Activated CD8-positive, alpha-beta memory T cell treated with anti-CD3 and anti-CD28 coated beads for 48 hours (primary cell): ENCODE results near the gene SQOR.
"Not testable (repeated sequence)": the region's sequence is repeated elsewhere in the genome, so short reads cannot be mapped to it uniquely, and the experiment has no call there.

Source experiments
- DNase-seq, 3 experiments: peaks; one replicate each; pipeline ENCODE4 v3.0.0-alpha.2; 2020; ENCODE audit warnings: low read depth in 2 of 3, low spot score in 2 of 3

The SQOR gene

DNA sequence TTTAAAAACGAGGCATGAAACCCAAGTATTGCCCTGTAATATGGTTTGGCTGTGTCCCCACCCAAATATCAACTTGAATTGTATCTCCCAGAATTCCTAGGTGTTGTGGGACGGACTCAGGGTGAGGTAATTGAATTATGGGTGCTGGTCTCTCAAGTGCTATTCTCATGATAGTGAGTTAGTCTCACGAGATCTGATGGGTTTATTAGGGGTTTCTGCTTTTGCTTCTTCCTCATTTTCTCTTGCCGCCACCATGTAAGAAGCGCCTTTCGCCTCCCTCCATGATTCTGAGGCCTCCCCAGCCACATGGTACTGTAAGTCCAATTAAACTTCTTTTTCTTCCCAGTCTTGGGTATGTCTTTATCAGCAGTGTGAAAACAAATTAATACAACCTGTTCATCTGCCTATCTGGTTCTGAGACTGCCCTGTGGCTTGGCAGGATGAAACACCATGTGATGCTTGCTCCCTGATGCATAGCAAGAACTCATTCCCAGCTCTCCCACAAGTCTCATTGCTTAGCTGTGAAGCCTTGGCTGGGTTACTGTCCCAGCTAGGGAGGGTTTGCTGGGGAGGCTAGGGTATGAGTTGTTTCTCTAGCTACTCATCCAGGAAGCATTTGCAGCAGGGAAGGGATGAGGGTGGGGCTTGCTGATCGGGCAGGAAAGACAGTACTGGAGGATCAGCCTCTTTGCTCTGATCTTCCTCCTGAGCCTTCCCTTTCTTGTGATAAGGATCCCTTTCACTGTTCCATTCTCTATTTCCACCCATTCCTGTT is 3.7 kb upstream of the SQOR start:
- no peak for DNase-seq

DNA sequence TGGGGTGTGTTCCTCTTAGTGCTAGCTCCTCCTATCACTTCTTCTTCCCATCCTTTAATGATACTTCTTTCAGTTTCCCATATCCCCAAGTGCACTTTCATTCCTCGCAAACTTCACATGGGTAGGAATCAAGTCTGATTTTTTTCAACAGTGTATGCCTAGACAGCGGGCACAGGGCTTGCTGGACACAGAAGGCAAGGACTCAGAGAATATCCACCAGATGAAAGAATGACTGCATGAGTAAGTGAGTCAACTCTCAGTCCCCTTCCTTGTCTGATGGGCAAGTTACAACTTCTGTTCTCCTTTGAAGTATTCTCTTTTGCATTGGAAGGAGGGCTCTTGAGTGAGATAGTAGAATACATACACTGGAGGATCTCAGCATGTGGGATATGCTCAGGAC is 3.1 kb upstream of the SQOR start:
- no peak for DNase-seq

DNA sequence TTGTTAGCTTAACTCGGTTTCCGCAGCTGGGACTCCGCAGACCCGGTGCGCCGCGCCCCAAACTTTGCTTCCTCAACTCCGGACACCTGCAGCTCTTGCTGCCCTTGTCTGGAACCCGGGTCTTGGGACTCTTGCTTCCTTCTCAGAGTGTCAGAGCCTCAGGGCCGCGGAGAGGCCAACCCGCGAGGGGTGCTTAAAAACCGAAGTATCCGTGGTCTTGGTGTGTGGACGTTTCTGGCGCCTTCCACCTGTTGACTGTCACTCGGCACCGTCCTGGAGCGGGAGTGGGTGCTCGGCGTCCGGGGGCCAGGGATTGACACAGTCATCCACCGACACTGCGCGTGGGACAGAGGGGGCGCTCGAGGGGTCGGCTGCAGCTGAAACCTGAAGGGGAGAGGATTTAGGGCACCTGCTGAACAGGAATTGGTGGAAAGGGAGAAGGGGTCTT is 386 bp downstream of the SQOR start:
- peak; percentile 45 to 48 (median 45) for DNase-seq

DNA sequence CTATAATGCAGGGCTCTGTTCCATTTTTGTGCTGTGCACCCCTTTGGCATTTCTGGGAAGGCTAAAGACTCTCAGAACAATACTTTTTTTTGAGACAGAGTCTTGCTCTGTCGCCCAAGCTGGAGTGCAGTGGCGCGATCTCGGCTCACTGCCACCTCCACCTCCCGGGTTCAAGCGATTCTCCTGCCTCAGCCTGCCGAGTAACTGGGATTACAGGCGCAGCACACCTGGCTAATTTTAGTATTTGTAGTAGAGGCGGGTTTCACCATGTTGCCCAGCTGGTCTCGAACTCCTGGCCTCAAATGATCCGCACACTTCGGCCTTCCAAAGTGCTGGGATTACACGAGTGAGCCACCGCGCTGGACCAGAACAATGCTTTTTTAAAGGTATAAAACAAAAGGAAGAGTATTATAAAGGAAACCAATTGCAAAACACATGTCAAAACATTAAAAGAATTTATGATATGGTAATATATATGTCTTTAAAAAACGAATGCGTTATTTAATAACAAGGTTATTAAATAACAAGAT is 999 bp downstream of the SQOR start:
- no peak for DNase-seq

DNA sequence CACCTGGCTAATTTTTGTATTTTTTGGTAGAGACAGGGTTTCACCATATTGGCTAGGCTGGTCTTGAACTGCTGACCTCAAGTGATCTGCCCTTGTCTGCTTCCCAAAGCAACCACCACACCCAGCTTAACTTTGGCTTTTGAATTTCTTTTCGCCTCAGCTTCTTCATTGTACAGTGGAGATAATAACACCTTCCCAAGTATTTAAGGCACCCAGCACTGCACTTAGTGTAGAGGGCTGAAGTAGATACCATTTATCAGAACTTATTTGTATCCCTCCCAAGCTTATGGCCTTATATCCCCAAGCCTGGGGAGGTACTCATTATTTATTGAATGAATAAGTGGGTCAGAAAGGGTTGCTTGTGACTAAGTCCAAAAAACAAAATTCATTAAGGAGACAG is 2.3 kb downstream of the SQOR start:
- DNase-seq, result no peak

DNA sequence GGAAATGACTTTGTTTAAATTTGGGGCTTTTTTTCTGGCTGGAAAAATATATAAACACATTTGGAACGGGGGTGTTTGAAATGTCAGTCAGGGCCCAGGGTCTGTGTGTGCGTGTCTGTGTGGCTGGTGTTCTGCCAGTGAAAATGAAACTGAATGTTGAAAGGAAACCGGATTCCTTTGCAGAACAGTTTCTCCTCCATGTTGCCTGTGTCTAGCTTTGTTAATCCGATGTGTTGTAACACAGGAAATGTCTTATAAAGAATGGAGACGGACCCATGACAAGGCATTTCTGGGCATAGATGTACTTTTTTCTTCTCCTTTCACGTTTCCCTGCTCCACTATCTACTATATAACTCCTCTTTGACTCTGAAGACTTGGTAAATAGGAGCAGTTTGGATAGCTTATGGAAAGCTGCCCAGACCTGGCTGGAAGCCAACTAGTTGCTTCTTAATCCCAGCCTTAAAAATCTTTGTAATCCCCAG is 2.8 kb downstream of the SQOR start:
- DNase-seq, result peak in 1 of 3 experiments; percentile 14

DNA sequence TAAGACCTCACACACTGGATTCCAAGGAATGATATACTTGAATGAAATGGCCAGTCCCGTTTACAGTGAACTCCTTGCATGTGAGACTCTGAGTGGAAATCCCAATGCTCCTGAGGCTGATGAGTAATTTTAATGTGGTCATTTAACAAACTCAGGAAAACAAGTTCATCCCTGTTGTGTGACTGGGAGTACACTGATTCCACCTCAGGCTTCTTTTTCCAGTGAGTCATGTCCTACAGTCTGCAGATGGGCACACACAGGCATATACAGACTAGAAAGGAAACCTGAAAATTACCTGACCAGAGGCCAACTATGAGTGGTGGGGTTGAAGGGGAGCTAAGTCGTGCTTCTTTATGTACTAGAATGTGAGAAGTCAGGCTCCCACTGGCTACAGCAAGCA is 5.8 kb downstream of the SQOR start:
- DNase-seq, result no peak

DNA sequence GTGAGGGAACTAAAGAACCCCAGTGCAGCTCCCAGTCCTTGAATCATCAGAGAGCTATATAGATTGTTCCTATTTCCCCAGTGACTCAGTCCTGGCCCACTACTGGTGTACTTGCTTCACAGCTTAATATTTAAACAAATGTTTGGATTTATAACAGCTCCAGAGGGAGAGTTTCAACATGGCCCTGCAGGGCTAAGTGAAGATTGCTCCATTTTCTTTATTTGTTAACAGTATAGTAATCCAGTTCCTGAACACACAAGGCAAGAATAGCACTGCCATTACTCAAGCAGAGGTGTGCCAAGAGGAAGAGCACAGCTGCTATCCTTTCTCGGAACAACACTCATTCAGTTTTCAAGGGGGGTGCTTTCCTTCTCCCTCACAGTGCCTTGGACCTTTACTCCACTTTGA is 6.5 kb downstream of the SQOR start:
- DNase-seq, result no peak

DNA sequence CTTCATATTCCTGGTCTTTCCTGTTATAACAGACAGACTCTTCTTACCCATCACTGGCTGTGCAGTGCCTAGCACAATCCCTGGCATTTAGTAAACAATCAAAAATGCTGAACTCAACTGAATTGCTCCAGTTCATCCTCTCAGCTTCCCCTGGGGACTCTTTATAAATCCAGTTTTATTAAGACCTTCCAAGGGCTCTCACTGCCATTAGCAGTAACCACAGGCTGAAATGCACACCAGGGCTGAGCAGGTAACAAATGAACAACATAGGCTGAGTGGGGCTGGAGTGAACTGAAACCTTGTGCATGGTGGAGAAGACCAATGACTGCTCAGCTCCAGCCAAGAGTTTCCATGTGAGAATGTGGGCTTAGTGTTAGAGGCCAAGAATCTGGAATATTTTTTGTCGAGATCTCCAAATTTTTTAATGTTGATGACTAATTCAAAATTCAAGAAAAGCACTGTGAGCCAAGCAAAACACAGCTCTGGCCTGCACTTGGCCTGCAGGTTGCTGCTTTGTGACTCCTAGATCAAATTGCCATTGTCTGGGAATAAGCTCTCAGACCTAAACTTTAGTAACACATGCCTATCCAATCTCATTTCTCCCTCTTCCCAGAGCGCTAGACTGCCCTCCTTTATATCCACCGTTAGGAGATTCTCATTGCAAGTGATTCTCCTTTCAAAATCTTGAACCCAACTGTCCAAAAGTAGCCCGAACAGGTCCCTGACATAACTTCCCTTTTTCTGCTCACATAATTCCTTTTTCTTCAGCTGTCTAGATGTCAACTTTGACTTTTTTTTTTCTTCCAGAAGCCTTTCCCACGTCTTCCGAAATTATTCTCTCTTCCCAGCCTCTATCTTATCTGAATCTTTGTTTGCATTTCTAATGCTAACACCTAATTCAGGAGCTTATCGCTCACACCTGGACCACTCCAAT is 7.4 kb downstream of the SQOR start:
- DNase-seq, result no peak

DNA sequence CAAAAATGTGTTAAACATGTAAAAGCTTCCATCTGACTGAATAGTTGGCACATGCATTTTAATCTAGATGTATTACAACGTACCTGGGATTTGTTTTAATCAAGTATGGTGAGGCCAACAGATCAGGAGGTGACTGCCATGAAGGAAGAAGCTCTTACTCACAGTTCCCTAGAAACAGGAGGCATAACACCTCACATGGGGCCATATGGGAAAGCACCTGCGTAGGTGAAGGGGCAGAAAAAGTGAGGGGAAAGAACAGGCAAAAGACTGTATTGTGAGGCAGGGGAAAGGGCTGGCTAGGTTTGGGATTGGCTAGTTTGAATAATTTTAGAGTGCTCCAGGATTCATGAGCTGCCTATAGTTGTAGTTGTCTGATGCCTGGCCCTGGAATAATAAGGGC is 9.6 kb downstream of the SQOR start:
- no peak for DNase-seq

DNA sequence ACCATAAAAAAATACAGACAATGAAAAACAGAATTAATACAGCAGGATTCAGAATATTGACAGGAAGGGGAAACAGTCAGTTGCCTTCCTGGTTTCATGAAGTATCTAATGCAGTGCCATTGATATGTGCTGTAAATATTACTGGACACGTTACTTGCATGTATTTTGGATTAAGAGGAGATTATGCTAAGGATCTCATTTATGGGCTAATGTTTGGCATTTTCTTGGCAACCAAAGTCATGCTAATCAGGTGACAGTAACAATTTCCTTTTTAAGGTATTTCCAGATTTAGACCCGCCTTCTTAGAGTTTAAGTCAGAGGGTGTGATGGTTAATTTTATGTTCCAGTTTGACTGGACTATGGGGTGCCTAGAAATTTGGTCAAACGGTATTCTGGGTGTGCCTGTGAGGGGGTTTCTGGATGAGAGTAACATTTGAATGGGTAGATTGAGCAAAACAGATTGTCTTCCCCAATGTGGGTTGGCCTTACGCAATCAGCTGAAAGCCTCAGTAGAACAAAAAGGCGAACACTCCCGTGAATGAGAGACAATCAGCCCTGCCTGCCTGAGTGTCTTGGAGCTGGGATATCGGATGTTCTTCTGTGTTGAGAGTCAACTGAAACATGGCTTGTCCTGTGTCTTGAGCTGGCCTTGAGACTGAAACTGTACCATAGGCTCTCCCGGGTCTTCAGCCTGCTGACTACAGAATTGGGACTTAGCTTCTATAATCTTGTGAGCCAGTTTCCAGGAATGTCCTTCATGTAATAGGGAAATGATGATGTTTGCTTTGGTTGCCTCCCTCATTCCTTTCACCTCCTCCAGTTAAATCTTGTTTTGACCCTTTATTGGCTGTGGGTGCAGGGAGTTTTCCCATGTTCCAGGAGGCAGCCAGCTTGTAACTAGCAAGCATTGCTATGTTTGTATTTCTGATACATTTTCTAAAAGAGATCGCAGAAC is 10.5 kb downstream of the SQOR start:
- DNase-seq, result no peak

DNA sequence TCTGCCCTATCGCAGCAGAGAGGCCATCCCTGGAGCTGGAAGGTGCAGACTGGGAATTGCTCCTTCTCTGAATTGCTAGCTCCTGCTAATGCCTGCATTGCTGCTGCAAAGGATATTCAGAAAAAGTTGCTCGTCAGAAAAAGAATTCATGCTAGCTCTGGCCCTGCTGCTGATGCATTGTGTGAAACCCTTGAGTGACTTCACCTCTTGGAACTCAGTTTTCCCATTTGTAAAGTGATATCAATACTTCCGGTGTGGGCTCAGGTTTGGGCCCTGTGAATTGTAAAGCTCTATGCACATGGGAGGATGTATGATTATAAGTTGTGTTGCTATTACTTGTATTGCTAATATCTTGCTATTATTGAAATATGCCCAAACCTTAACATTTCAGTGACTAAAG is 11.4 kb downstream of the SQOR start:
- DNase-seq, result no peak

DNA sequence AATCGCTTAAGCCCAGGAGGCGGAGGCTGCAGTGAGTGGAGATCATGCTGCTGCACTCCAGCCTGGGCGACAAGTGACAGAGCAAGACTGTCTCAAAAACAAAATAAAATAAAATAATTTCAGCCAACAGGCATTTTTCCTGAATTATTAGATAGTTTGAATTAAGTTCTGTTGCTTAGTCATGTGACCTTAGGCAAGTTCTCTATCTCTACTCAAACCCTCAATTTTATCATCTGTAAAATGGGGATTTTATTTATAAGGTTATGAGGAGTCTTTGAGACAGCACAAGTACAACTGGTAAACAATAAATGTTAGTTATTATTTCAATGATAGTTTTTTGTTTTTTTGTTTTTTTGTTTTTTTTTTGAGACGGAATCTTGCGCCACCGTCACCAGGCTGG is 13.0 kb downstream of the SQOR start:
- no peak for DNase-seq

DNA sequence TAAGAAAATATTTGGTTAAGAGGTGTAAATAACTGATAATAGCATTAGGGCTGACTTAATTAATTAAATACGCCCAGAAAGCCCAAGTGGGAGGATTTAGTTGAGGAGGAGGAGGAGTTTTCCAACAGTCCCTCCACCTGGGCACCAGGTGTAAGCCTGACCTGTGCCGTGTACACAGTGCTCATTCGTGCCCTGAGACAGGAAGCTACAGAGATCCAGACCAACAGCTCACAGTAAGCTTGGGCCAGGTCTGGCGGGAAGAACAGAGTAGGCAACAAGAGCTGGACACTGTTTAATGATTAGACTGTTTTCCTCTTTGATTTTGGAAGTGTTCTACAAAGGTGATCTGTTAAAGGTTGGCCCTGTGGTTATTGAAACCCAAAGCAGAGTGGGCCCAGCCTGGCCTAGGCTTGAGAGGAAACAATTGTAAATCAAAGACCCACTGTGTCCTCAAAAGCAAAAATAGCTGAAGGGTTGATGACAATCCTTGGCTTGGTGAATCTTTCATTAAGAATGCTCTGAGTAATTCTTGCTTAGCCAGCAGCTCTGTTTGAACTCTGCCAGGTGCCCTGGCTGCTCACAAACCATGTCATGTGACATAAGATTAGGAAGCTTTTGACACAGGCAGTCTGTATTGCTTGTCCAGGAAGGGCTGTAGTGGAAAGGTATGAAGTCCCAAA is 13.8 kb downstream of the SQOR start:
- DNase-seq, result no peak

DNA sequence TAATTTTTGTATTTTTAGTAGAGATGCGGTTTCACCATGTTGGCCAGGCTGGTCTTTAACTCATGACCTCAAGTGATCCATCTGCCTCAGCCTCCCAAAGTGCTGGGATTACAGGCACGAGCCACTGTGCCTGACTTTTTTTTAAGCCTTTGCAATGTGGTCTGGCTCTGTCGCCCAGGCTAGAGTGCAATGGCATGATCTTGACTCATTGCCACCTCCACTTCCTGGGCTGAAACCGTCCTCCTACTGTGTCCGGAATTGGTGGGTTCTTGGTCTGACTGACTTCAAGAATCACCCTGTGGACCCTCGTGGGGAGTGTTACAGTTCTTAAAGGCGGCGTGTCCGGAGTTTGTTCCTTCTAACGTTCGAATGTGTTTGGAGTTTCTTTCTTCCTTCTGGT is 15.2 kb downstream of the SQOR start:
- not testable (repeated sequence) for DNase-seq

DNA sequence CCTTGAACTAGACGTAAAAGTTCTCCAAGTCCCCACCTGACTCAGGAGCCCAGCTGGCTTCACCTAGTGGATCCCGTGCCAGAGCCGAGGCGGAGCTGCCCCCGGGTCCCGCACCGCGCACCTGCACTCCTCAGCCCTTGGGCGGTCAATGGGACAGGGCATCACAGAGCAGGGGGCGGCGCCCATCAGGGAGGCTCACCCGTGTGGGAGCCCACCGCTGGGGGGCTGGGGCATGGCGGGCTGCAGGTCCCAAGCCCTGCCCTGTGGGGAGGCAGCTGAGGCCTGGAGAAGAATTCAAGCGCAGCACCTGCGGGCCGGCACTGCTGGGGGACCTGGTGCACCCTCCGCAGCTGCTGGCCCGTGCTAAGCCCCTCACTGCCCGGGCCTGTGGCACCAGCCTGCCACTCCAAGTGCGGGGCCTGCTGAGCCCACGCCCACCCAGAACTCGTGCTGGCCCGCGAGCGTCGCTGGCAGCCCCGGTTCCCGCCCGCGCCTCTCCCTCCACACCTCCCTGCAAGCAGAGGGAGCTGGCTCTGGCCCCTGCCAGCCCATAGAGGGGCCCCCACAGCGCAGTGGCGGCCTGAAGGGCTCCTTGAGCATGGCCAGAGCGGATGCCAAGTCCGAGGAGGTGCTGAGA is 16.2 kb downstream of the SQOR start:
- DNase-seq, result no peak

DNA sequence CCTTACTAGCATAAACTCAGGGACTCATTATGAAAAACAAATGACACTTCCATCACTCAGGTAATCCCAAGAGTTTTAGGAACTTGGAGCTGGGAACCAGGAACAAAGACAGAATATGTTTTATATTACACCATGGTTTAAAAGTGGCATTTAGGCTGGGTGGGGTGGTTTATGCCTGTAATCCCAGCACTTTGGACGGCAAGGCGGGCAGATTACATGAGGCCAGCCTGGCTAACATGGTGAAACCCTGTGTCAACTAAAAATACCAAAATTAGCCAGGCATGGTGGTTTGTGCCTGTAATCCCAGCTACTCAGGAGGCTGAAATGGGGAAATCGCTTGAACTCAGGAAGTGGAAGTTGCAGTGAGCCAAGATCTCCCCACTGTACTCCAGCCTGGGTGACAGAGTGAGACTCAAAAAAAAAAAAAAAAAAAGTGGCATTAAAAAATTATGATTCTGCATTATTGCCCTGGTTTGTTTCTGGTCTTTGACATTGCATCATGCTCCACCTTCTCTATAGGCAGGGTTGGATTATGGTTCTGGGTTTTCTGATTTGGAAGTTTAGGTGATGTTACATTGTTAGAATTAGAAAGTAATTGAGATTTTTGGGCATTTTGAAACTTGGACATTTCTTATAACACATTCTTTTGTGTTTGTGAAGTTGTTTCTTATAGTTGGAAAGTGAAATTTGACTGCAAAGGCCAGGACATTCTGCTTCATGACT is 19.0 kb downstream of the SQOR start:
- DNase-seq, result no peak

DNA sequence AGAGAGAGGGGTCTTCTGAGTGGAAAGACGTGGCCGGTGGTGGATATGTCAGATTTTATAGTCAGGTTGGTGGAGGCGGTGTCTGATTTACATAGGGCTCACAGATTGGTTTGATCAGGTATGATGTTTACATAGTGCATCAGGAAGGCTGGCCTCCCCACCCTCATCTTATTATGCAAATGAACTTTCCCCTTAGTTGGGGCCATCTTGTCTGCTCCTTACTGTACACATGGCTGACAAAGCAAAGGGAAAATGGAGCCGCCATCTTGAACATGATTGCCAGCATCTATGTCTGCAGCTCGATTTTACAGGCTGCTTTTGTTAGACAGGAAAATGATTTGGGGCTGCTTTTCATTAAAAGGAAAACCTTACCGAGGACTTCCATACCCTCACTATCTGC is 19.9 kb downstream of the SQOR start:
- DNase-seq, result no peak

DNA sequence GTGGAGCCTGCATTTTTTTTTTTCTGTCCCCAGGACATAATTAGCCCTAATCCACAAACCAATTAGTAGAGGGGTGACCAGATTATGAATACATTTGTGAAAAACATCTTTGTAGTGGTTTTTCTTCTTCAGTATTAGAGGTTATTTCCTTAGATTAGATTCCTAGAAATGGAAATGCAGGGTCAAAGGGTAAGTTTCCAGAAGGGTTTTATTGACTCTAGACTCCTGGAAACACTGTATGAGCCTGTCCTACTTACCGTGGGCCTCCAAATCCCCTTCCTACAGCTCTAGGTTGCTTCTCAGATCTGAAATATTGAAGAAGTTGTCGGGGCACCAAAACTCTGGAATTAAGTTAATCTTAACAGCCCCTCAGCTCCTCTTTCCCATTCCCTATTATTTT is 22.4 kb downstream of the SQOR start:
- DNase-seq, result no peak
